ENCODE data around the gene RIPK1.
"Not testable (repeated sequence)": the region's sequence is repeated elsewhere in the genome, so short reads cannot be mapped to it uniquely, and the experiment has no call there.

The RIPK1 gene

GRCh38 chr6:3068329-3069214 lies at the start of gene RIPK1:
Gene RIPK1 (plus strand): TSS chr6:3068494. CDS start chr6:3076824, 8,330 bp downstream.
- DNase-seq (ENCODE audit: low spot score): peak; percentile 96

- DNase-seq (ENCODE audit: low spot score): no peak
These were observed 49.2 kb upstream of the RIPK1 start for GRCh38 chr6:3019065-3019464.

DNA sequence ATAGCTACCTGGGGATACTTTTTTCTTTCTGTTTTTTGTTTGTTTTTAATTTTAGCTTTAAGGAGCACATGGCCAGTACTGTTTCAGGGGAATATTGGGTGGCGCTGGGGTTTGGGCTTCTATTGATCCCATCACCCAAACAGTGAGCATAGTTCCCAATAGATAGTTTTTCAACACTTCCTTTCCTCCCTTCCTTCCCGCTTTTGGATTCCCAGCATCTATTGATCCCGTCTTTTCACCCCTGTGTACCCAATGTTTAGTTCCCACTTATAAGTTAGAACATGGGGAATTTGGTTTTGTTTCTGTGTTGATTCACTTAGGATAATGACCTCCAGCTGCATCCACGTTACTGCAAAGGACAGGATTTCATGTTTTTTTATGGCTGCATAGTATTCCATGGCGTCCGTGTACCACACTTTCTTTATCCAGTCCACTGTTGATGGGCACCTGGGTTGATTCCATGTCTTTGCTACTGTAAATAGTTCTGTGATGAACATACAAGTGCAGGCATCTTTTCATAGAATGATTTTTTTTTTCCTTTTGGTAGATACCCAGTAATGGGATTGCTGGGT lies 48.5 kb upstream of the RIPK1 start:
- DNase-seq (ENCODE audit: low spot score): no peak

DNA sequence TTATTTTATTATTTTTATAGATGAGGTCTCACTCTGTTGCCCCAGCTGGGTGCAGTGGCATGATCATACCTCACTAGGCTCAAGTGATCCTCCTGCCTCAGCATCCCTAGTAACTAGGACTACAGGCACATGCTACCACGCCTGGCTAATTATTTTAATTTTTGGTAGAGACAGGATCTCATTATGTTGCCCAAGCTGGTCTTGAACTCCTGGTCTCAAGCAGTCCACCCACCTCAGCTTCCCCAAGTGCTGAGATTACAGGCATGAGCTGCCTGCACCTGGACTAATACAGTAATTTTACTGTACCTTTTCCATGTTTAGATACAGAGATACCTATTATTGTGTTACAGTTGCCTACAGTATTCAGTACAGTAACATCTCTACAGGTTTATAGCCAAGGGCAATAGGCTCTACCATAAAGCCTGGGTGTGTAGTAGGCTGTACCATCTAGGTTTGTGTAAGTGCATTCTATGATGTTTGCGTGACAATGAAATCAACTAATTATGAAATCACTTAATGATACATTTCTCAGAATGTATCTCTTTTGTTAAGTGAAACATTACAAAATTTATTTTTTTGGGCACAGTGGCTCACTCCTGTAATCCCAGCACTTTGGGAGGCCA lies 47.2 kb upstream of the RIPK1 start:
- not testable (repeated sequence) for DNase-seq (ENCODE audit: low spot score)

GRCh38 chr6:3022765-3023662 lies 45.3 kb upstream of the RIPK1 start:
- DNase-seq (ENCODE audit: low spot score): no peak

- DNase-seq (ENCODE audit: low spot score): peak; percentile 98
These were observed 44.4 kb upstream of the RIPK1 start for GRCh38 chr6:3023663-3024483.

- no peak for DNase-seq (ENCODE audit: low spot score)
These were observed 41.3 kb upstream of the RIPK1 start for GRCh38 chr6:3026791-3027626.

GRCh38 chr6:3028156-3028555 lies 40.1 kb upstream of the RIPK1 start:
- DNase-seq (ENCODE audit: low spot score): not testable (repeated sequence)

DNA sequence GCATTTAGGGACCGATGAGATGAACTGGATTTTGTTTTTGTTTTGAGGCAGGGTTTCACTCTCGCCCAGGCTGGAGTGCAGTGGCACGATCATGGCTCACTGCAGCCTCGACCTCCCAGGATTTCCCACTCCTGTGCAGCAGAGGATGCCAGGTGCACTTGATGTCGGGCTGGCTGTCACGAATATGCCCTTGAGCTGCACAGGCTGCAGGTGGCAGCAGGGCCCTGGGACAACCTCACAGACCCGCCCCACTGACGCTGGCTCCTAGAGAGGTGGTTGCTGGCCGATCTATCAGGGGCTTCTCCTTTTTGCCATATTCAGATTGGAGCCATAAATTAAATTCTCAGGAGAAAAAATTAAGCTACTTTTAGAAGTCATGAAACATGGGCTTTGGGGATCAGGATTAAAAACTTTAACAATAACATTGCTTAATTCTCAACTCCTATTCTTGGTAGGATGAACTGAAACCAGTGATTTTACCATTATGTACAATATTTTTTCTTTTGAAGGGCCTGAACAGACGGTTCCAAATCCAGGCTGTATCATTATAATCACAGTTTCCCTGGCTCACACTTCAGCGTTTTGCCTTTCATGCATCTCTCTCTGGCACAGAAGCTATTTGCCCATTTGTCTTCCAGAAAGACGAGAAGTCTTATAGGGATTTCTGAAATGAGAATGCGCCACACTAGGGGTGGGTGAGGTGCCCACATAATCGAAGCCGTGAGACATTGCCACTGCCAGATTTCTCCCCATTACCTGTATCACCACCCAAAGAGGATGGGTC lies 36.2 kb upstream of the RIPK1 start:
- DNase-seq (ENCODE audit: low spot score): no peak

- DNase-seq (ENCODE audit: low spot score): no peak
These were observed 35.3 kb upstream of the RIPK1 start for GRCh38 chr6:3032986-3033385.

DNA sequence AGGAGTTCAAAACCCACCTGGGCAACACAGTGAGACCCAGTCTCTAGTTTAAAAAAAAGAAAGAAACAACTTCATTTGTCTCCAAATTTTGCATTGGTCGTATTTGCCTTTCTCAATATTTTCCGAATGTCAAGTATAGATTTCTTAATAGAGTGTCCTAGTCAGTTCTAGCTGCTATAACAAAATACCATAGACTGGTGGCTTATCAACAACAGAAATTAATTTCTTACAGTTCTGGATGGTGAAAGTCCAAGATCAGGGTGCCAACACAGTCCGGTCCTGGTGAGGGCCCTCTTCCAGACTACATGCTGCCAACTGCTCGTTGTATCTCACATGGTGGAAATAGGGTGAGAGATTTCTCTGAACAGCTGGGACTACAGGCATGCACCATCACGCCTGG lies 34.6 kb upstream of the RIPK1 start:
- DNase-seq (ENCODE audit: low spot score): no peak

GRCh38 chr6:3035397-3035796 lies 32.9 kb upstream of the RIPK1 start:
- no peak for DNase-seq (ENCODE audit: low spot score)

- no peak for DNase-seq (ENCODE audit: low spot score)
These were observed 31.2 kb upstream of the RIPK1 start for GRCh38 chr6:3036861-3037637.

DNA sequence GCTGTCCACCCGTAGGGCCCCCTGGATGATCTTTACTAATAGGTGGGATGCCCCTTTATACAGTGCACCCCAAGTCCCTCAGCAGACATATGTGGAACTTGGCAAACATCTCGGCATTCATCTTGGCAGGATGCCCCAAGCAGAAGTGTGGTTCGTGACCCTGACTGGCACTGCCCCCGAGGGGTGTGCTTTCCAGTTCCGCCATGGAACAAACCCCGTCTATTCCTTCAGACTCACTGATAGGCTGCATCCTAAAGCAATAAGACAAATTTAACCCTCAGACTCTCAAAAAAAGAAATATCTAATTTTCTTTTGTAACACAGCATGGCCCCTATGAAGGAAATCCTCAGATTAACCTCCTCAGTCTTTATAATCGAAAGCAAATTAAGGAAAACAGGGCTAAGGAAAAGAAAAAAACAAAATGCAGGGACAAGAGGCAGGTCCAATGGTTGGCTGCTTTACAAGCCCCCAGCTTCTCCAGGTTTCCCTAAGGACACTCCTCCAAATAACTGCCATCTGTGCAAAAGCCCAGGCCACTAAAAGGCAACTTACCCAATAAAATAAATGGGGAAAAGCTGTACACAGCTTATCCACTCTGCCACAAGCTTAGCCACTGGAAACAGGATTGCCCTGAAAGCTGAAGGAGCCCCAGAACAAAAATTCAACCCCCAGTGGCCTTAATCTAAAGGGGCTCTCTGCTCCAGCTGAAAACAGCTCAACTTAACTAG lies 30.5 kb upstream of the RIPK1 start:
- DNase-seq (ENCODE audit: low spot score): no peak

DNA sequence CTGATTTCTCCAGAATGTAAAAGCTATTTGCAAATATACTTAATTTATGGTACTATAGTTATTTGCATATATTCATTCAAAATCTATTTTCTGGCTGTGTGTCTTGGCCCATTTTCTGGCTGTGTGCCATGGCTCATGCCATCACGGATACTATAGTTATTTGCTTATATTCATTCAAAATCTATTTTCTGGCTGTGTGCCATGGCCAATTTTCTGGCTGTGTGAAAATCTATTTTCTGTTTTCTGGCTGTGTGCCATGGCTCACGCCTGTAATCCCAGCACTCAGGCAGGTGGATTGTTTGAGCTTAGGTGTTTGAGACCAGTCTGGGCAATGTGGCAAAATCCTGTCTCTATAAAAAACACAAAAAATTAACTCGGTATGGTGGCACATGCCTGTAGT lies 28.9 kb upstream of the RIPK1 start:
- DNase-seq (ENCODE audit: low spot score): no peak

GRCh38 chr6:3041147-3041546 lies 27.1 kb upstream of the RIPK1 start:
- no peak for DNase-seq (ENCODE audit: low spot score)

- no peak for DNase-seq (ENCODE audit: low spot score)
These were observed 26.7 kb upstream of the RIPK1 start for GRCh38 chr6:3041606-3042005.

GRCh38 chr6:3045369-3045768 lies 22.9 kb upstream of the RIPK1 start:
- DNase-seq (ENCODE audit: low spot score): no peak

Data from AG08395 (cell line).